ENCODE results near the gene B3GALT4. TPM values are rescaled to one million over a fixed set of nuclear protein-coding genes. Genes with fewer than 3 reads are reported as not detected.

The B3GALT4 gene, protein sequence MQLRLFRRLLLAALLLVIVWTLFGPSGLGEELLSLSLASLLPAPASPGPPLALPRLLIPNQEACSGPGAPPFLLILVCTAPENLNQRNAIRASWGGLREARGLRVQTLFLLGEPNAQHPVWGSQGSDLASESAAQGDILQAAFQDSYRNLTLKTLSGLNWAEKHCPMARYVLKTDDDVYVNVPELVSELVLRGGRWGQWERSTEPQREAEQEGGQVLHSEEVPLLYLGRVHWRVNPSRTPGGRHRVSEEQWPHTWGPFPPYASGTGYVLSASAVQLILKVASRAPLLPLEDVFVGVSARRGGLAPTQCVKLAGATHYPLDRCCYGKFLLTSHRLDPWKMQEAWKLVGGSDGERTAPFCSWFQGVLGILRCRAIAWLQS
- total RNA-seq (9.0 TPM), polyA plus RNA-seq (14.9 TPM)
- long read RNA-seq, donor 1 = 0 reads
- long read RNA-seq, donor 2 = 0 reads
- long read RNA-seq, donor 3, transcript B3GALT4-204 (1 exons, 1,694 nt) = major isoform, 12 of 12 reads
- long read RNA-seq, donor 3, partial matches to known transcripts = 0 of 12 reads
- long read RNA-seq, donor 3, other reads (novel, unspliced or antisense) = 0 of 12 reads
- long read RNA-seq, donor 4, transcript B3GALT4-204 (1 exons, 1,694 nt) = major isoform, 5 of 5 reads
- long read RNA-seq, donor 4, partial matches to known transcripts = 0 of 5 reads
- long read RNA-seq, donor 4, other reads (novel, unspliced or antisense) = 0 of 5 reads
- long read RNA-seq, donor 5, transcript B3GALT4-204 (1 exons, 1,694 nt) = major isoform, 10 of 10 reads
- long read RNA-seq, donor 5, partial matches to known transcripts = 0 of 10 reads
- long read RNA-seq, donor 5, other reads (novel, unspliced or antisense) = 0 of 10 reads
- long read RNA-seq, donor 6, transcript B3GALT4-204 (1 exons, 1,694 nt) = major isoform, 14 of 14 reads
- long read RNA-seq, donor 6, partial matches to known transcripts = 0 of 14 reads
- long read RNA-seq, donor 6, other reads (novel, unspliced or antisense) = 0 of 14 reads
- long read RNA-seq, donor 7, transcript B3GALT4-204 (1 exons, 1,694 nt) = major isoform, 5 of 5 reads
- long read RNA-seq, donor 7, partial matches to known transcripts = 0 of 5 reads
- long read RNA-seq, donor 7, other reads (novel, unspliced or antisense) = 0 of 5 reads
- long read RNA-seq, donor 8, partial matches to known transcripts = 0 of 3 reads
- long read RNA-seq, donor 8, other reads (novel, unspliced or antisense) = 0 of 3 reads
- long read RNA-seq, donor 9, transcript B3GALT4-204 (1 exons, 1,694 nt) = major isoform, 7 of 7 reads
- long read RNA-seq, donor 9, partial matches to known transcripts = 0 of 7 reads
- long read RNA-seq, donor 9, other reads (novel, unspliced or antisense) = 0 of 7 reads
- long read RNA-seq, donor 10, transcript B3GALT4-204 (1 exons, 1,694 nt) = major isoform, 6 of 11 reads
- long read RNA-seq, donor 10, partial matches to known transcripts = 0 of 11 reads
- long read RNA-seq, donor 10, other reads (novel, unspliced or antisense) = 5 of 11 reads

DNA sequence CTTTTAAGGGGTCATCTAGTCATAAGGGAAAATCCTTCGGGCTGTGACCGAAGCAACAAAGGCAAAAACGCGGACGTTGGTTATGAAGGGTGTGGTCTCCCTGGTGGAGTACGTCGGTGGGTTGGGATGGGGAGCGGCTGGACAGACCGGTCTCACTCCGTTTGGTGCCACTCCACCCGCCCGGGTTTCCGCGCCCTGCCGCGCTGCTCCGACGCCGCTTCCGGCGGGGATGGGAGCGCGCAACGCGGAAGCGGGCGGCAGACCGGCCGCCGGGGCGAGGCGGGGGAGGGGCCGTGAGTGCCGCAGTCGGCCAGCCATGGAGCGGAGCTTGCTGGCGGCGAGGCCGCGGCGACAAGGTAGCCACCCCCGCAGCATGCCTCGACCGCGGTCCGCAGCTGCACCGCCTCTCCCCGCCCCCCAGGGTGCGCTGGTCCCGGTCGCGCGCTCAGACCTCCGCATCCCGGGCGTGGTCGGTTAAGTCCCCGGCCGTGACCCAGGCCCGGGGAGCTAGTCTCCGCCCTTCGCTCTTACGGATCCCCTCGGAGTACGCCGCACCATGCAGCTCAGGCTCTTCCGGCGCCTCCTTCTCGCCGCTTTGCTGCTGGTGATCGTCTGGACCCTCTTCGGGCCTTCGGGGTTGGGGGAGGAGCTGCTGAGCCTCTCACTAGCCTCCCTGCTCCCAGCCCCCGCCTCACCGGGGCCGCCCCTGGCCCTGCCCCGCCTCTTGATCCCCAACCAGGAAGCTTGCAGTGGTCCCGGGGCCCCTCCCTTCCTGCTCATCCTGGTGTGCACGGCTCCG is at the start of gene B3GALT4:
TSS of gene B3GALT4 (plus strand) at position 260 of the 799 bp plus-strand sequence. CDS start at position 557, 297 bp downstream.
- peak in 7 of 9 donors; percentile 48 to 80 (median 62) for DNase-seq (ENCODE audit: low read depth in 6 of 9, low spot score in 9 of 9)
- Histone ChIP-seq H3K27me3 (ENCODE audit: control insufficient read depth in 2 of 2, insufficient read depth in 1 of 2, low read length in 1 of 2) (no peaks in the 10 kb centered on the region), H3K9me3 (ENCODE audit: control insufficient read depth in 2 of 2, insufficient read depth in 1 of 2, low read length in 1 of 2) (no peaks in the 10 kb centered on the region), H3K4me1 (ENCODE audit: control insufficient read depth in 2 of 2, insufficient read depth in 2 of 2, low read length in 2 of 2) (peaks cover 31 to 62% of the 10 kb centered on the region in 2 donors), H3K4me3 (ENCODE audit: low read length in 2 of 2) (peak within 1 kb of the TSS; percentile 90 to 92), H3K36me3 (ENCODE audit: control insufficient read depth in 2 of 2, insufficient read depth in 2 of 2, low read length in 1 of 2) (peaks cover 50 to 75% of the 10 kb centered on the region in 2 donors), H3K27ac (ENCODE audit: low read depth in 1 of 2, low read length in 1 of 2) (peak within 1 kb of the TSS; percentile 94 to 97)
- WGBS = under 1% methylated on average over 80 of the region's 80 CpGs

DNA sequence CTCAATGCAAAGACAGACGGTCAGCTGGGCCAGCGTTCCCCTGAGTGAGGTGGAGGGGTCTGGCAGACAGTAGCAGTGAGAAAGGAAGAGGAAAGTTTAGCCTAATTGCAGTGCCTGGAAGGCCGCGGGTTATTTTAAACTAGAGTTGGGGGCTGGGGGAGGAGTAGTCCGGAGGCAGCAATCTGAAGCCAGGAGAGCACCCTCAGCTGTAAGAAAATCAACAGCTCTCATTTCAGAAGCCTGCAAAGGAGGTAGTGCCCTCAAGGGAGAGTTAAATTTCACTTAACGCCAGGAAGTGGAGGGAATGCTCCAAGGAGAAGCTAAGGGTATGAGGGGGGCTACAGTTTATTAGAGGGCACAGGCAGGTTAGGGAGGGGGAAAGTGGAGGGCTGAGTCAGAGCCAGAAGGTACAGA is 41.7 kb upstream of the B3GALT4 start:
- no peaks in the 10 kb centered on the region for H3K9me3 ChIP-seq (ENCODE audit: control insufficient read depth in 2 of 2, insufficient read depth in 1 of 2, low read length in 1 of 2)
- no peaks in the 10 kb centered on the region for H3K4me1 ChIP-seq (ENCODE audit: control insufficient read depth in 2 of 2, insufficient read depth in 2 of 2, low read length in 2 of 2)
- peaks cover 0 to 27% of the 10 kb centered on the region in 2 donors for H3K27me3 ChIP-seq (ENCODE audit: control insufficient read depth in 2 of 2, insufficient read depth in 1 of 2, low read length in 1 of 2)
- no peak overlapping the region for H3K4me3 ChIP-seq (ENCODE audit: low read length in 2 of 2)
- H3K36me3 ChIP-seq (ENCODE audit: control insufficient read depth in 2 of 2, insufficient read depth in 2 of 2, low read length in 1 of 2) = no peaks in the 10 kb centered on the region
- WGBS = 65% methylated on average over 6 of the region's 6 CpGs
- DNase-seq (ENCODE audit: low read depth in 6 of 9, low spot score in 9 of 9) = no peak
- no peak overlapping the region for H3K27ac ChIP-seq (ENCODE audit: low read depth in 1 of 2, low read length in 1 of 2)

DNA sequence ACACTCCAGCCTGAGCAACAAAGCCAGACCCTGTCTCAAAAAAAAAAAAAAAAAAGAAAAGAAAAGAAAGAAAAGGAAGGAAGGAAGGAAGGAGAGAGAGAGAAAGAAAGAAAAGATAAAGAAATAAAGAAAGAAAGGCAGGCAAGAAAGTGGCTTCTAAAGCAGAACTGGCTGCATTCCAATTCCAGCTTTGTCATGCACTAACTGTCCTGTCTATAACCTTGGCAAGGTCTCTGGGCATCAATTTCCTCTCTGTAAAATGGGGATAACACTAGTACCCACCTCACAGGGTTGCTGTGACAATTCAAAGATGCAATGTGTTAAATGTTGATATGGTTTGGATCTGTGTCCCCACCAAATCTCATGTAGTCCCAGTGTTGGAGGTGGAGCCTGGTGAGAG is 40.6 kb upstream of the B3GALT4 start:
- Histone ChIP-seq H3K4me1 (ENCODE audit: control insufficient read depth in 2 of 2, insufficient read depth in 2 of 2, low read length in 2 of 2) (no peaks in the 10 kb centered on the region), H3K27ac (ENCODE audit: low read depth in 1 of 2, low read length in 1 of 2) (no peak overlapping the region), H3K4me3 (ENCODE audit: low read length in 2 of 2) (no peak overlapping the region), H3K9me3 (ENCODE audit: control insufficient read depth in 2 of 2, insufficient read depth in 1 of 2, low read length in 1 of 2) (no peaks in the 10 kb centered on the region), H3K27me3 (ENCODE audit: control insufficient read depth in 2 of 2, insufficient read depth in 1 of 2, low read length in 1 of 2) (peaks cover 0 to 28% of the 10 kb centered on the region in 2 donors), H3K36me3 (ENCODE audit: control insufficient read depth in 2 of 2, insufficient read depth in 2 of 2, low read length in 1 of 2) (no peaks in the 10 kb centered on the region)
- no peak for DNase-seq (ENCODE audit: low read depth in 6 of 9, low spot score in 9 of 9)

DNA sequence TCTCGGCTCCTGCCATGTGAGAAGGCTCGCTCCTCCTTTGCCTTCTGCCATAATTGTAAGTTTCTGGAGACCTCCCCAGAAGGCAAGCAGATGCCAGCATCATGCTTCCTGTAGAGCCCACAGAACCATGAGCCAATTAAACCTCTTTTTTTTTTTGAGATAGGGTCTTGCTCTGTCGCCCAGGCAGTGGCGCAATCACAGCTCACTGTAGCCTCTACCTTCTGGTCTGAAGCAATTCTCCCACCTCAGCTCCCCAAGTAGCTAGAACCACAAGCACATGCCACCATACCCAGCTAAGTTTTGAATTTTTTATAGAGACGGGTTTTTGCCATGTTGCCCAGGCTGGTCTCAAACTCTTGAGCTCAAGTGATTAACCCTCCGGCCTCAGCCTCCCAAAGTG is 40.1 kb upstream of the B3GALT4 start:
- Histone ChIP-seq H3K27me3 (ENCODE audit: control insufficient read depth in 2 of 2, insufficient read depth in 1 of 2, low read length in 1 of 2) (peaks cover 0 to 28% of the 10 kb centered on the region in 2 donors), H3K4me3 (ENCODE audit: low read length in 2 of 2) (no peak overlapping the region), H3K27ac (ENCODE audit: low read depth in 1 of 2, low read length in 1 of 2) (no peak overlapping the region), H3K4me1 (ENCODE audit: control insufficient read depth in 2 of 2, insufficient read depth in 2 of 2, low read length in 2 of 2) (no peaks in the 10 kb centered on the region), H3K9me3 (ENCODE audit: control insufficient read depth in 2 of 2, insufficient read depth in 1 of 2, low read length in 1 of 2) (no peaks in the 10 kb centered on the region), H3K36me3 (ENCODE audit: control insufficient read depth in 2 of 2, insufficient read depth in 2 of 2, low read length in 1 of 2) (no peaks in the 10 kb centered on the region)
- DNase-seq (ENCODE audit: low read depth in 6 of 9, low spot score in 9 of 9) = no peak
- WGBS = 97% methylated on average over 6 of the region's 6 CpGs

DNA sequence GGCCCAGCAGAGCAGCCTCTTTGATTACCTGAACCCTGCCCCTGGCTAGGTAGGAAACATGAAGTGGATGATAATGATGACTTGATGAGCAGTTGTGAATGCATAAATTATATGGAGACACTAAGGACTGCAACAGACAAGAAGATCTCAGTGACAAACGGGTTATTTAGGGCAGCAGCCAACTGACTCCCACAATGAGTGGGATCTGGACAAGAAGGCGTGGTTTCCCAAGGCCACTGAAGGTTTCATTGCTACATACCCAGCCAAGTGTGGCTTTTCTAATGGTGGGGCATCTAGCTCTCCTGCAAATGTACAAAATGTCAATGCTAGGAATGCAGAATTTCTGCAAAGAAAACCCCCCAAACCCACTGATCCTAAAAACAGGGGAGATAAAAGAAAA is 39.2 kb upstream of the B3GALT4 start:
- H3K36me3 ChIP-seq (ENCODE audit: control insufficient read depth in 2 of 2, insufficient read depth in 2 of 2, low read length in 1 of 2) = no peaks in the 10 kb centered on the region
- peaks cover 0 to 27% of the 10 kb centered on the region in 2 donors for H3K27me3 ChIP-seq (ENCODE audit: control insufficient read depth in 2 of 2, insufficient read depth in 1 of 2, low read length in 1 of 2)
- H3K4me3 ChIP-seq (ENCODE audit: low read length in 2 of 2) = no peak overlapping the region
- DNase-seq (ENCODE audit: low read depth in 6 of 9, low spot score in 9 of 9) = no peak
- H3K27ac ChIP-seq (ENCODE audit: low read depth in 1 of 2, low read length in 1 of 2) = no peak overlapping the region
- H3K4me1 ChIP-seq (ENCODE audit: control insufficient read depth in 2 of 2, insufficient read depth in 2 of 2, low read length in 2 of 2) = no peaks in the 10 kb centered on the region
- H3K9me3 ChIP-seq (ENCODE audit: control insufficient read depth in 2 of 2, insufficient read depth in 1 of 2, low read length in 1 of 2) = no peaks in the 10 kb centered on the region
- 96% methylated on average over 2 of the region's 2 CpGs for WGBS

DNA sequence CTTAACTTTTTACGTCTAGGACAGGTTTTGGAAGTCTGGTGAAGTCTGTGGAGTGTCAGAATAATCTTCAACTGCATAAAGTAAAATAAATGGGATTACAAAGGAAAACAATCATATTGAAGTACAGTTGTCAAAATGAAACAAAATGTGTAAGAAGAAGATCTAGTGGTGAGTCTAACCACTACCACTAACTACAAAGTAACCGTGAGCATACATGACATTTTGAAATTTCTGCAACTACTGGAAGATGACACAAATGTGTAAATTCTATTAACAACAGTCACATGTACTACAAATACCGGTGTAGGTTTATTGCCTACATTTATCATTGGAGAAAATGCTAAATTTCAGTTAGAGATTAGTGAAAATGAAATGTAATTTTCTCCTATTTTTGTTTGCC is 35.0 kb upstream of the B3GALT4 start:
- DNase-seq (ENCODE audit: low read depth in 6 of 9, low spot score in 9 of 9) = no peak
- Histone ChIP-seq H3K4me3 (ENCODE audit: low read length in 2 of 2) (no peak overlapping the region), H3K36me3 (ENCODE audit: control insufficient read depth in 2 of 2, insufficient read depth in 2 of 2, low read length in 1 of 2) (no peaks in the 10 kb centered on the region), H3K27ac (ENCODE audit: low read depth in 1 of 2, low read length in 1 of 2) (no peak overlapping the region), H3K4me1 (ENCODE audit: control insufficient read depth in 2 of 2, insufficient read depth in 2 of 2, low read length in 2 of 2) (no peaks in the 10 kb centered on the region), H3K9me3 (ENCODE audit: control insufficient read depth in 2 of 2, insufficient read depth in 1 of 2, low read length in 1 of 2) (no peaks in the 10 kb centered on the region), H3K27me3 (ENCODE audit: control insufficient read depth in 2 of 2, insufficient read depth in 1 of 2, low read length in 1 of 2) (peaks cover 2 to 33% of the 10 kb centered on the region in 2 donors)
- WGBS = 71% methylated on average over 3 of the region's 3 CpGs

DNA sequence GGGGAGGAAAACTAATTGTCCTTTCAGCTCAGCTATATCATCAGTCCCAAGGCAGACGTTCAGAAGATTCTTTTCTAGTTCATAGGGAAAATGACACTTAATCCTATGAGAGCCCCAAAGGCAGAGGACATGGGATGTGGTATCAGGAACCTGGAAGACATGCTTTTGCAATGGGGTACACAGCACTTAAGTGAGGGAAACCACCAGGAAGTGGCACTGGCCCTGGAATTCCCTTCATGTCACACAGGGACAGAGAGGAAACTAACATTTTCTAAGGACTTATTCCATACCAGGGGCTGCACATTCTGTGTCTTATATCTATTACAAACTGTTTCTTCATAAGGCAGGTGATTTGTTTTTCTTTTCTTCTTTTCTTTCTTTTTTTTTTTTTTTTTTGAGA is 33.4 kb upstream of the B3GALT4 start:
- Histone ChIP-seq H3K4me1 (ENCODE audit: control insufficient read depth in 2 of 2, insufficient read depth in 2 of 2, low read length in 2 of 2) (peaks cover 0 to 6% of the 10 kb centered on the region in 2 donors), H3K27me3 (ENCODE audit: control insufficient read depth in 2 of 2, insufficient read depth in 1 of 2, low read length in 1 of 2) (peaks cover 2 to 42% of the 10 kb centered on the region in 2 donors), H3K4me3 (ENCODE audit: low read length in 2 of 2) (no peak overlapping the region), H3K36me3 (ENCODE audit: control insufficient read depth in 2 of 2, insufficient read depth in 2 of 2, low read length in 1 of 2) (no peaks in the 10 kb centered on the region), H3K27ac (ENCODE audit: low read depth in 1 of 2, low read length in 1 of 2) (no peak overlapping the region), H3K9me3 (ENCODE audit: control insufficient read depth in 2 of 2, insufficient read depth in 1 of 2, low read length in 1 of 2) (no peaks in the 10 kb centered on the region)
- WGBS = 76% methylated on average over 1 of the region's 1 CpG
- DNase-seq (ENCODE audit: low read depth in 6 of 9, low spot score in 9 of 9) = no peak
